Activated CD4-positive, alpha-beta T cell treated with anti-CD3 and anti-CD28 coated beads, Interleukin-2, amount 50 U/mL, for 1 hour (primary cell): ENCODE results near the gene NPRL2.

Source experiments
- DNase-seq: peaks from one replicate; pipeline ENCODE4 v3.0.0-alpha.2; 2020

The NPRL2 gene

DNA sequence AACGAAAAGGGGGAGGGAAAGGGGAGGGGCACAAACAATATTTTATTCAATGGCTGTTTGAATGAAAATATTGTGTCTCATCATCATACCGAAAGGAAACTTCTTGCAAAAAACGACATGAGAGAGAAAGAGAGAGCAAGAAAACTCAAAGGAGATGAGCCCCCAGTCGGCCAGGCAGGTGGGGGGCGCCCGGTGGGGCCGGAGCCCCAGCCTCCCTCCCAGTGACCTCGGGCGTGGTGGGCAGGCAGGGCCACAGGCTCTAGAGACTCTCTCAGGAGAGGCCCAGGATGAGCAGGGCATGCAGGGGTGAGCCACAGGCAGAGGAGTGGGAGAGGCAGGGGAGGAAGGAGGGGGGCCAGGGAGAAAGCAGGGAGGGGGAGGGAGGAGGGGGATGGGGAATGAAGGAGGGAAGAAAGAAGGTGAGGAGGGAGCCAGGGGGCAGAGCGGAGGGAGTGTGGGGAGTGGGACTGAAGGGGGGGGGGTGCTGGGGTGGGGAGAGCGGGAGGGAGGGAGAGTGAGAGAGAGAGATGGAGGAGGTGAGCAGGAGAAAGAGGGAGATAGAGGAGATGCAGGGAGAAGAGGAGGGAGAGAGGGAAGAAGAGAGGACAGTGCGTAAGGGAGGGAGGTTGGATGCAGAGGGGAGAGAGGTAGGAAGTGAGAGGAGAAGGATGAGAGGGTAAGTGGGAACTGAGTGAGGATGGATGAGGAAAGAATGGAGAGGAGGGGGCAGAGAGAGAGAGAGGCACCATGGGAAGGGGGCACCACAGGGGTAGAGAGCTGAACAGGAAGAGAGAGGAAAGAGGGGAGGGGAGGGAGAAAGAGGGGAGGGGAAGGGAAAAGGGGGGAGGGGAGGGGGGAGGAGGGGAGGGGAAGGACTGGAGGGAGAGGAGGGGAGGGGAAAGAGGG is 22.8 kb upstream of the NPRL2 start:
- DNase-seq = no peak

DNA sequence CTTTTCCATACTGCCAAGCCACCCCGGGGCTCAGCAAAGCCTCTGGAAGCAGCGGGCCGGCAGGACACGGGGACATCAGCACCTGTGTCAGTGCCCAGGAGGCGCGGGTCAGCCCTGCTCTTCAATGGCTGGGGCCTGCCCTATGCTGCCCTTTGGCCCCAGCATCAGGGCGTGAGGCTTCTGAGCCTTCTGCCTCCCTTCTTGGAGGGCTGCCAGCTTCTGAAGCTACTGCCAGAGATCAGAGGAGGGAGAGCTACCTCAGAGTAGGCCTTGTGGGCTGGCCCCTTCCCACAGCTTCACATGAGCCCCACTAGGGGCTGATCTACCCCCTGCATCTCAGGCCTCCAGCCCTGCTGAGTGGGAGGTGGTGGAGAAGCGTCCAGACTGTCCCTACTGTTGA is 21.8 kb upstream of the NPRL2 start:
- DNase-seq = no peak

DNA sequence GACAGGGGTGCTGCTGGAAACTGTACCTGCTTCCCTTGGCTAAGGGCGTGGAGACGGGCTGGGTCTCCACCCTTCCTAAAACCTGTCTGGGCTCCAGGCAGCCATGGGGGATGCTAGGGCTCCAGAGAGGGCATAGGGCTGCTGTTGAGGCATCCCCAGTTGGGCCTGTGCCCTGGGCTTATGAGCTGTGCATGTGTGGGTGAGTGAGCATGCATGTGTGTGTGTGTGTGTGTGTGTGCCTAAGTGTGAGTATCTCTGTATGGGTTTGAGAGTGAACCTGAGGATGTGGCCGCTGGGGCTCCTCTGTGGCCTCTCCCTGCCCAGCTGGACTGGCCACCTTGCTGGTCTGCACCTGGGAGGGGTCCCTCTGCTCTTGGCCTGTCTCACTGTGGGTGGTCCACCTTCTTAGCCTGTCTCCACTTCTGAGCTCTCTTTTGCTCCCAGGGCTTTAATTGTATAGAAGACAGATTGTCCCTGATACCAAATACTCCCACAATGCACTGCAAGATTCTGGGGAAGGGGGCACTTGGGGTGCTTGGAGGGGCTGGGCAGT is 20.6 kb upstream of the NPRL2 start:
- DNase-seq = no peak

DNA sequence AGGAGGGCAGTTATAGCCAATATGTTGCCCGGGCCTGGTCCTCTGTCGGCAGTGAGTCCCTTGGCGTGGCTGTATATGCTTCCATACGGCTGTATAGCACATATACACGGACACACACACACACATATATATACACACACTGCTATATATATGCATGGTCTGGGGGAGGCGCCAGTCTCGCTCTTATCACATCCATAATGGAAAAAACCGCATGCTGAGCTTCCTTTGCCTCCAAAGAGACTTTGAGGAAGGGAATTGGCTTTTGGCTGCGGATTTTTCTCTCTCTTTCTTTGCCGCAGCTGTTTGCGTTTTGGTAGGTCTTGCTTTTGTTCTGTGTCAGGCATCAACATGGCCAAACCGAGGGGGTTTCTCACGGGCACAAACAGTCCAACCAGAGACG is 20.0 kb upstream of the NPRL2 start:
- DNase-seq = no peak

DNA sequence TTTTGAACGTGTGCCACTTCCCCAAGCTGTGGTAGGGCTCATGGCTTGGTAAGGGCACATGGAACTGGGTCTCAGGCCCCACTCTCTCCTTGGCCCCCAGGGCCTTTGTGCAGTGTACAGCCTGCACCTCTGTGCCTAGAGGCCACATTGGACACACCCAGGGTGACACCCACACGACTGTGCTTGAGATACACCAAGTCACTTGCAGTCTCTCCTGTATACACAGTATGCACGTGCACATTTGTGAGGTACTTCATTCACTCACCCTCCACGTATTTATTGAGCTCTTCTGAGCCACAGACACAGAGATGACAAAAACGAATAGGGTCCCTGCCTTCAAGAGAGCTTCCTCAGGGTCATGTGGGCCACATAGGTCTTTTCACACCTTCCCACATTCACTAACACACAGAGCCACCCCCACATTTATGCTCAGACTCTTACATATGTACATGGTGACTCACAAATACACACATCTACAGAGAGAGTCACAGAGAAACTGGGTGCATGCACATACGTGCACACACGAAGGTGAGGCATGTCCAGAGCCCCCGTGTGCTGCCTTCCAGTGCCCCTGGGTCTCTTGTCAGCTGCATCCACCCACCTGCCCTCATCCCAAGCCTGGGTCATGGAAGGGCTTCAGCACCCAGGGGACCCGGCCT is 18.6 kb upstream of the NPRL2 start:
- DNase-seq = no peak

DNA sequence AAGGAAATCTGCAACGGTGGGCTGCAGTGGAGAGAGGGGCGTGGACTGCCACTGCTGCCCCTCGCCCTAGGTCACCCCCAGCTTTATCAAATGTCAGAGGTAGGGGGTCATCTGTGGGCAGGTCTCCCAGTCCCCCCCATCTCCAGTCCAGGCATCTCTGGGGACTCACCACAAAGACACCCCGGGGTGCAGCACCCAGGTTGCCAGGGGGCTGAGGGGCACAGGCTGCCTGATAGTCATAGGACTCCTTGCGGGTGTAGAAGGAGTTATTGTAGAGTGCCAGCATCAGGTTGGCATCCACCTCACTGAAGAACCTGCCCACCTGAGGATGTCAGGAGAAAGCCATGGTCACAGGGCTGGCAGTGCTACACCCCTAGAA is 15.3 kb upstream of the NPRL2 start:
- DNase-seq = no peak

DNA sequence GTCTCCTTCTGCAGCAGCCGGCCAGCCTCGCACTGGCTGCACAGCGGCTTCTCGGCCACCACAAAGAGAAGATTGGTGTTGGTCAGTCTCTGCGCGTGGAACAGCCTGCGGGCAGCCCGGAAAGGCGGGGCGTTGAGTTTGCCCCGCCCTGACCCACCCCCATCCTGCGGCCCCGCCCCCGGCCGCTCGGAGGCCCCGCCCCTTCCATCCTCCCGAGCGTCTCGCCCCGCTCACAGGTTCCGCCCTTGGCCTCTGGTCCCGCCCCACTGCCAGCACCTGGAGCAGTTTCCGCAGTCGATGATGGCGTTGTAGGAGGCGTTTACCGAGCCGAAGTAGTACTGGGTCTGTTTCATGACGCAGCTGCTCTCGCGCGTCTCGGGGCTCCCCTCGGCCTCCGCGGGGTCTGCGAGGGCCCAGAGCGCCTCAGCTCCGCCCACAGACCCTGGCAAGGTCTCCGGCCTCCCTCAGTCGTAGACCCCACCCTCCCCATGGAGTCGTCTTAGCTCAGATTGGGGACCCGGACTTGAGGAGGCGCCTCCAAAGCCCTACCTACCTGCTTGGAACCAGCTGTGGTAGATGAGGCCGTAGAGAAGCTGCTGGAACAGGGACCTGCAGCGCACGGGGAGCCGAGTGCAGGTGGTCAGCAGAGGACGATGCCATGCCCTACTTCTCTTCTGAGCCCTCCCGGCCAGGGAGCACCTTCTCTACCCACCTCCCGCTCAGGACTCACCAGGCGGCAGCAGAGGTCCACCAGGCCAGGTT is 14.7 kb upstream of the NPRL2 start:
- DNase-seq = peak; percentile 94

DNA sequence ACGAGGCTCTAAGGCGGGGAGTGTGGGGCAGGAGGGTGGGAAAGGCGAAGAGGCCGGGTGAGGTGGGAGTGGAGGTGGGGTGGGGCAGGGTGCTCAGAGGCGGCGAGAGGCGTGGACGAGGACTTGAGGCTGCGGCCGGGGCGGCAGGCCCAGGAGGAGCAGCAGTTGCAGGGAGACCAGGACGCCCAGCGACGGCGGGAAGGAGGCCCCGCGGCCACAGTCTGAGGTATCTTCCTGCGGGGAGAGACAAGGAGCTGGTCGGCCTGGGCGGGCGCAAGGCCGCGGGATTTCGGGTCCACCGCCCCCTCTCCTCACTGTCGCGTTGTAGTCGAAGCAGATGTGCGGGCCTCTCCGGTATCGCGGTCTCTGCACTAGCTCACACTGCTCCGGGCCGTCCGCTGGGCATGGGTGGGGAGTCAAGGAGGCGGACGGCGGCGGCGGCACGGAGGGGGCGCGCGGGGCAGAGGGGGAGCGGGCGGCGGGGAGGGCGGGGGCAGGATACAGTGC is 14.1 kb upstream of the NPRL2 start:
- DNase-seq = no peak

DNA sequence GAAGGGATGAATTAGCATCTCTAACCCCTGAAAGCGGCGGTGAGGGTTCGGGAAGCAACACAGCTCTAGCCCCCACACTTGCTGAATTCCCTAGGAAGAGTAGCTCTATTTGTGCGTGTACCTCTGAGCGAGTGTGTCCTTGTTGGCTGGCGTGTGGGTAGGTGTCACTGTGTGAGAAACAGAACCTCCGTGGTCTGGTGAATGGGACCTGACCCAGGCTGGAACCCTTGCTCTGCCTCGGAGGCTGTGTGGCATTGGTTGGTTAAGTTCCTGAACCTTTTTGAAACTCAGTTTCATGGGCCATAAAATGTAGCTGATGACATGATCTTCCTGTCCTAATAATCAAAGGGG is 9.2 kb upstream of the NPRL2 start:
- no peak for DNase-seq

DNA sequence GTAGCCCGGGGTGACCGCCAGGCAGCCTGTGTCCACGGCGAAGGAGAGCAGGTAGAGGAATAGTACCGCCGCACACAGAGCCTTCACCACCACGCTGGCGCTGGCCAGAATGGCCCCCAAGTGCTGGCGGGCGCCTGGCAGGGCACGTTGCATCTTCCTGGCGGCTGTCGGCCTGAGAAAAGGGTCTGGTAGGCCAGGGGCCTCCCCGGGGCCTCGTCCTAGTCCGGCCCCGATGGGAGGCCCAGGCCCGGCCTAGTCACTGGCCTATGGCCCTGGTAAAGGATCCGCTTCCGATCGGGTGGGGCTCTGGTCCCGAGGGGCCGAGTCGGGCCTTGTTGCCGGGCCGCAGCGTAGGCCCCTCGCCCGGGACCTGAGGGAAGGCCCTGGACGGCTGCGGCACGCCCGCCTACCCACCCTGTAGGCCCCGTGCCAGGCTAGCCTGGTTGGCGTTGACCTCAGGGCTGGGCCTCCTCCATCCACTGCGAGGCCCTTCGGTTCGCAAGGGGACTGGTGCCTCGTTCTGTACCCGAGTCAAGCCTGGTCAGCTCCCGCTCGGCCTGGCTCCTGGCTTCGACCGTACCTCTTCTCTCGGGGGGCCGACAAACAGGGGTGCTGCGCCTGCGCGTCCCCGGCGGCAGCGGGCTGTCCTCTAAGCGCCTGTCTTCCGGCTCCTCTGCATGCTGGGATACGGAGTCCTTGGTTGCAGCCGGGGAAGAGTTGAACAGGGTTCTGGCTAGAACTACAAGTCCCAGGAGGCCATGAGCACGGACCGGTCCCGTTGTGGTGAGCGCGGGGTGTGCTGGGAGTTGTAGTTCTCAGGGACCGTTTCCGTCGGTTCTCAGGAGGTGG is 8.6 kb upstream of the NPRL2 start, which contains the start of gene TMEM115:
Gene TMEM115 (minus strand): TSS at position 611 of the 849 bp plus-strand sequence. CDS start 458 bp downstream, at position 153.
- DNase-seq = peak; percentile 91

DNA sequence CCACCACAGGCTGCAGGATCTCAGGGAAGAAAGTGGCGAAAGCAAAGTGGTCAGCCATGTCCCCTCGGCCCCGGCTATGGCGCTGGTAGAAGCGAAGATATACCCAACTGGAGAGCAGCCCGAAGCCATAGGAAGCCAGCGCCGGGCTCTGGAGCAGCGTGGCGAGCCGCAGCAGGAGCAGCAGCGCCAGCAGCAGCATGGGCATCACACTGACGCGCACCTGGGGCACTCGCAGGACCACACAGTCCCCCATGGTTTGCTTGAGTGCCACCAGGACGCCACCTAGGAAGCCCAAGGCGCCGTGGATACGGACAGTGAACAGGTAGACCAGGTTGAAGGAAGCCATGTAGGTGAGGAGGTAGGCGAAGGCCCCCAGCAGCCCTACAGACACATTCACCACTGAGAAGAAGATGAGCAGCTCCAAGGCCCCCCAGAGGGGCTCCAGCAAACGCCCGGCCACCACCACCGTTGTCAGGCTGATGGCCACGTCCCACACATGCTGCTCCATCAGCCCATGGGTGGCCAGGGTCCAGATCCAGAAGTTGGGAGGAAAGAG is 7.9 kb upstream of the NPRL2 start:
- no peak for DNase-seq

DNA sequence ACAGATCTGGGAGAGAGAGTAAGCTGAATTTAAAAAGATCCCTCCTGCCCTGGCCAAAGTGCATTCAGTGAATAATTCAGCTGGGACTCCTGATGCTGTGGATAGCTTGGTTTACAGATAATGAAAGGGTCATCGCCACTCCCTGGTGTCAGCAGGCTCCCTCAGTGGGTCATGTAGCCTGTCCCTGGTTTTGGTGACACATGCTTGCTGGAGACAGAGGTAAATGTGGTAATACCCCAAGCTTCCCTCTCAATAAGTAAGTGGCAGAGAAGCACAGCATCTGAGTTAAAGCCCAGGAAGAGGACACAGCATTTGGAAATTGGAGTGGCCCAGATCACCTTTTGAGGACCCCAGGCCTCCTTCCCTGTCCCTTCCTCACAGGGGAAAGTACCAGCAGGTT is 6.9 kb upstream of the NPRL2 start:
- no peak for DNase-seq

DNA sequence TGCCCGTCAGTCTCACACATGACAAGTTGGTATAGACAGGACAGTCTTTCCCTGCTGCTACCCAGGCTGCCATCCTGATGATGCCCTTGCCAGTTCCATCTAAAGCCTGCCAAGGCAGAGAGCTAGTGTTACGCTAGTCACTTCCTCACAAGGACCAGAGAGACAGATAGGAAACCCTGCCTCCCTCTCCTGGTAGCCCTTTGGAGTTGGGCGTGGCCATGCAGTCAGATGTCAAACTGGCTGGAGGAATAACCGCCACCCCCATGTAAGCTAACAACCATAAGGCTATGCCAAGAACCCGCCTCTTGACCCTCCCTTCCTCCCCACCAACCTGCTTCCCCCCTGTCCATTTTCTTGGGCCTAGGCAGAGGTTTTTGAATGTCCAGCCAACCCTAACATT is 6.0 kb upstream of the NPRL2 start:
- no peak for DNase-seq

DNA sequence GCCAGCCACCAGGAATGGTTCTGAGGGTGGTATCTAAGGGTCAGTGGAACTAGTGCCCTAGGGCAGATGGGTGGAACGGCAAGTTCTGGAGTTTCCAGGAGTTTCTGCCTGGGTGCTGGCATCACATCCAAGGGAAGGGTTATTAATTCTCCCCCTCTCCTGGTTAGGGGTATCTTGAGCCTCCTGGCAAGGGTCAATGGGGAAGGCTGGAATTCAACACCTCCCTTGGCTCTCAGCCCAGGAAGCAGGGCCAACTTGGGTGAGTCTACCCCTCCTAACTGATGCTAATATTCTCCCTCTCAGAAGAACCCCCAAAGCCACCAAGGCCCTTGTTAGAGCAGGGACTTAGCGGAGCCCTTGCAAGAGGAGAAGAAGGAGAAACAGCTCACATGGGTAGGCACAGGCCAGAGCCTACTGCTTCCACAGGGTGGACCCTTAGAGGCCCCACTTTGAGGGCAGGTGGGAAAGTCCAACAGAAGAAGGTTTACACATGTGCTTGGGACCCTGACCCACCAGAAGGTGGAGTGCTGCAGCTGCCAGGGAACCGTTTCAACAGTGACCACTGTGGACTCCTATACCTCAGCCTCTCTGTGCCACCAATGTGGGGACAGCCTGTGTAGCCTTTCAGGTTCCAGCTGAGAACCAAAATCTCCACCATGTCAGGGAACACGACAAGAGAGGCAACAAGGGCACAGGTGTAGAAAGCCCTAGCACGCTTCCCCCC is 5.4 kb upstream of the NPRL2 start:
- no peak for DNase-seq

DNA sequence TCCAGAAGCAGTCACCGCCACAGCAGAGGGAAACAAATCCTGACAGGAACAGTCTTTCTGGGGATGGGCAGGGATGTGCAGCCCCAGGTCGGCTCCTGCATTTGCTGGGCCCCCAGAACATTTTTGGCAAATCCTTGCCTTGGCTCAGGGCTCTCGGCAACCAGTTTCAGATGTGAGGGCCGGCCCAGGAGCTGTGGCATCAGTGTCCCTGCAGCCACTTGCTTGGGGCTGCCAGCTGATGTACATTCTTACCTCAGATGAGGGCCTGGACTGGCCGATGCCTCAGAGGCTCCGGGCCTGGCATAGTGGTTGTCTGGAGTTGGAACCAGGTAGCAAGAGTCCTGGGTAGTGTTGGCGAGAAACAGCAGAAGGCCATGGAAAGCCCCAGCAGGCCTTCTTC is 4.3 kb upstream of the NPRL2 start:
- no peak for DNase-seq

DNA sequence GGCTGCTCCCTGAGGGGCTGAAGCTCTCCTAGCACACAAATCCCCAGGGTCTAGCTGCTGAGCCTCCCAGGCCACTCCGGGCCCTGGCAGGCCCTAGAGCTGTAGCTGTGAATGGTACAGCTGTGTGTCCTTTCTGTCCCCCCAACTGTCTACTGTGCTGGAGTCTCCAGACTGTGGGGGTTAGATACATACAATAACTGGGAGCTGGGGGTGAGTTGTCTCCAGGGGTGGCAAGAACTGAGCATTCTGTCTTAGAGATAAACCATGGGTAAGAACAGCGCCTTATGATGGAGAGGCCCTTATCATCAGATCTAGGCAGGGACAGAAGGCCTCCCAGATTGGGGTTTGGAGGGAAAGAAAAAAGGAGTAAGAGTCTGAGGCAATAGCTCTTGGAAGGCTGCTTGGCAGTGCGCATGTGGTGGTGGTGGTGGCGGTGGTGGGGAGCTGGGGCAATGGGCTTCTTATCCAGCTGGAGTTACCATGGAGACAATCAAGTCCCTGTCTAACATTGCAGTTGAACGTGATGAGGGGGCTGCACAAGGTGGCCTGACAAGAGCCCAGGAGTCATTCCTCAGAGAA is 3.7 kb upstream of the NPRL2 start:
- no peak for DNase-seq

DNA sequence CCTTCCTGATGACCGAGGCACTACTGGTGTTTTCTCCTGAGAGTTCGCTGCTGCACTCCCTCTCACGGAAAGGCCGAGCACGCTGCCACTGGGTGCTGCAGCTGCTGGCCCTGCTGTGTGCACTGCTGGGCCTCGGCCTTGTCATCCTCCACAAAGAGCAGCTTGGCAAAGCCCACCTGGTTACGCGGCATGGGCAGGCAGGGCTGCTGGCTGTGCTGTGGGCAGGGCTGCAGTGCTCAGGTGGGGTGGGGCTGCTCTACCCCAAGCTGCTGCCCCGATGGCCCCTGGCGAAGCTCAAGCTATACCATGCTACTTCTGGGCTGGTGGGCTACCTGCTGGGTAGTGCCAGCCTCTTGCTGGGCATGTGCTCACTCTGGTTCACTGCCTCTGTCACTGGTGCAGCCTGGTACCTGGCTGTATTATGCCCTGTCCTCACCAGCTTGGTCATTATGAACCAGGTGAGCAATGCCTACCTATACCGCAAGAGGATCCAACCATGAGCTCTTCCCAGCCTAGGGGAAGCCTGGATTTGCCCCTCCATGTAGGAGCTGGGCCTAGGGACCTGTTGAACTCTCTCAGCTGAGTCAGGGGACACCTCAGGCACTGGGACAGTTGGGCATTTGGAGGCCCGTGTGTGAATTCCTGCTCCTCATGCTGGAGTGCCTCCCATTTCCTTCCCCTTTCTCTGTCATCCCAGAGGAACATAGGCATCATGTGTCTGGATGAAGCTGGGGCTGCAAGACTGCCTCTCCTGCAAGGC is 2.9 kb upstream of the NPRL2 start:
- no peak for DNase-seq

DNA sequence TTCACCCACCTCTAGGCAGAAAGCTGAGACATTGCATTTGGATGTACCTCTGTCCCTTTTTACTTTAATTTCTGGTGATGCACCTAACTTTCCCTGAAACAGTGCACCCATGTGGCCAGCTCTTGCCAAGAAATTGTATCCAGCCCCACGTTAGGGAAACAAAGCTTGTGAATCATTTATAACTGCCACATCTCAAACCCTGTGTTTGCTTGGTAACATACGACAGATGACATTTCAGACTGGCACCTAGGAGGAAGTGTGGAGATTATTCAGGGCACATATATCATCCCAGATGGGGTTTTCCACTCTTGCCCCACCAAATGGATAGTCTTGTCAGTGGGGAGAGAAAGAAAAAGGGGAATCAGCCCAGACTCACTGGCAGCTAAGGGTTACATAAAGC is 2.2 kb upstream of the NPRL2 start:
- no peak for DNase-seq

DNA sequence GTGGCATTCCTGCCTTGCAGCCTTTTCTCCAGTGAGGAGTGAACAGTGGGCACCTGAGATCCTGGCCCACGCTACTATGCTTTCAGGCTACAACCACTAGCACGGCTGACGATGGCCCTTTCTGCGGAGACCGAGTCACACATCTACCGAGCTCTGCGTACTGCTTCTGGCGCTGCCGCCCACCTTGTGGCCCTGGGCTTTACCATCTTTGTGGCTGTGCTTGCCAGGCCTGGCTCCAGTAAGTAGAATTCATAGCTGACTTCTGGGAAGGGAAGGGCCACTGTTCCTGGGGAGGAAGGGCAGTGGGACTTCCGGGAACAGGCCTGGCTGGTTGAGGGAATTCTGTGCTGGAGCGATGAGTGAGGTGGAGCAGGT is 735 bp upstream of the NPRL2 start:
- no peak for DNase-seq

DNA sequence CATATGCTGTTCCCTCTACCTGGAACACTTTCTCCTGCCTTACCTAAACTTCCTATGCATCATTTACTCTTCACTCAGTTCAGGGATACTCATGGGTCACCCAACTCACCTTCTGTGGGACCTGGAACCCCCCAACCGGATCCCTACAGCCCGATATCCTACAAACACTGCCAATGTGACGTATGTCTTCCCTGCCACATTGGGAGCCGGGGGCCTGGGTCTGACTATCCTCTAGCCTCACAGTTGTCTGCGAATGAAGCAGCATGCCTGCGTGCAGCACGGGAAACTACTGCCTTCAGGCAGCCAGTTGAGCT is 405 bp downstream of the NPRL2 start:
- DNase-seq = no peak
